HFFc6 (cell line): ENCODE results near the gene FYTTD1. TPM values are rescaled to one million over a fixed set of nuclear protein-coding genes. Genes with fewer than 3 reads are reported as not detected.

ENCODE experiments used
- DNase-seq: peaks from one replicate; pipeline ENCODE4 v3.0.0-alpha.2; 2018
- H3K27ac Mint-ChIP-seq: 2 replicates; pipeline ENCODE4 v1.8.0; 2020; ENCODE audit warnings: mild to moderate bottlenecking, mixed read lengths
- H3K27me3 Mint-ChIP-seq: 2 replicates; pipeline ENCODE4 v1.8.0; 2021; ENCODE audit warnings: mild to moderate bottlenecking, moderate library complexity, mixed read lengths; ENCODE audit not compliant: insufficient read depth
- H3K36me3 Mint-ChIP-seq: 2 replicates; pipeline ENCODE4 v1.8.0; 2021; ENCODE audit warnings: low read depth, mixed read lengths
- H3K4me1 Mint-ChIP-seq: 2 replicates; pipeline ENCODE4 v1.8.0; 2020; ENCODE audit warnings: low read depth, mixed read lengths
- H3K4me3 Mint-ChIP-seq: 2 replicates; pipeline ENCODE4 v1.8.0; 2020; ENCODE audit warnings: mild to moderate bottlenecking, moderate library complexity, mixed read lengths
- H3K9me3 Mint-ChIP-seq: 2 replicates; pipeline ENCODE4 v1.8.0; 2020; ENCODE audit warnings: mild to moderate bottlenecking, mixed read lengths
- total RNA-seq, 6 experiments: library from RNA; stranded (reverse); fragmentation: NEBNext Ultra II Directional; extraction: Animal tissue kit (Norgen Biotek cat#: 25700); gene quantifications; 2 replicates in 1 of 6; 3 replicates in 5 of 6; pipeline ENCODE4 v1.2.3, GENCODE V29; 2021
- TF ChIP-seq, protein P1 (sequence below): fragments of 200-600 bp; sonication (generic); IDR thresholded peaks from 2 replicates; pipeline ENCODE4 v1.5.0; 2021; ENCODE audit warnings: antibody characterized with exemption, mild to moderate bottlenecking

Gene FYTTD1
- total RNA-seq, 6 experiments from 2014 or later: 53.3 to 71.7 (median 60.9) TPM

DNA sequence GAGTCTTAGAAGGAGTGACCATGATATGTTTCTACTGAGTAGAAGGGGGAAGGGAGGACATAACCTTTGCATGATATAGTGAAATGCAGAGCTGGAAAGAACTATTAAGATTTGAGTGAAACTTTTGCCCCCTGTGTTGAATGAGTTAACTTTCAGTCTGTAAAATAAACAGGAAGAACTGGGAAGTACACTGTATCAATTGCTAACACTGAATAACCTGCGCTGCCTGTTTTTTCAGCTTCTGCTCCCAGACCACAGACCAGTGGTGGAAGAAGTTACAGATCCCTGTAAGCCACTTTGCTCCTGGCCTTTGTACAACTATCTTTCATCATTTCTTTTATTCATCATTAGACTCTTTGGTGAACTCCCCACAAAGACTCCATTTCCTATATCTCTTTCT lies 37.7 kb downstream of the FYTTD1 start:
- Mint-ChIP-seq H3K4me1 (peaks cover 11% of the 10 kb centered on the region), H3K27ac (no peak overlapping the region), H3K4me3 (no peak overlapping the region)

DNA sequence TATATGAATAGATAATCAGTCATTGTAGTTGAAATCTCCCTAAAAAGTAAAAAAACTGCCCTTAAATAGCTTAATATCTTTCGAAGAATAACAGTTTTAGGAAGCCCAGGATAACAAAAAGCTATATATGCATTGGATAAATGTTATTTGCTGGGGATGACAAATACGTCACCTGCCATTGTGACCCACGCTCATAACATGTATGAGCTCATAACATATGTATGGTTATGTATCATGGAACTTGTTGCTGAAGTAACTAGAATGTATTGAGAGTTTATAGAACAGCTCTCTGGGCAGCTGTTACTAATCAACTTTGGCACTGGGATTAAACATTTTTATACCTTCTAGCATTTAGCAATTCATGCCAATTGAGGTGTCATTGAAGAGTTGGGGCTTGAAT lies 39.6 kb downstream of the FYTTD1 start:
- peaks cover 28% of the 10 kb centered on the region for H3K4me1 Mint-ChIP-seq
- TF ChIP-seq, protein P1, sequence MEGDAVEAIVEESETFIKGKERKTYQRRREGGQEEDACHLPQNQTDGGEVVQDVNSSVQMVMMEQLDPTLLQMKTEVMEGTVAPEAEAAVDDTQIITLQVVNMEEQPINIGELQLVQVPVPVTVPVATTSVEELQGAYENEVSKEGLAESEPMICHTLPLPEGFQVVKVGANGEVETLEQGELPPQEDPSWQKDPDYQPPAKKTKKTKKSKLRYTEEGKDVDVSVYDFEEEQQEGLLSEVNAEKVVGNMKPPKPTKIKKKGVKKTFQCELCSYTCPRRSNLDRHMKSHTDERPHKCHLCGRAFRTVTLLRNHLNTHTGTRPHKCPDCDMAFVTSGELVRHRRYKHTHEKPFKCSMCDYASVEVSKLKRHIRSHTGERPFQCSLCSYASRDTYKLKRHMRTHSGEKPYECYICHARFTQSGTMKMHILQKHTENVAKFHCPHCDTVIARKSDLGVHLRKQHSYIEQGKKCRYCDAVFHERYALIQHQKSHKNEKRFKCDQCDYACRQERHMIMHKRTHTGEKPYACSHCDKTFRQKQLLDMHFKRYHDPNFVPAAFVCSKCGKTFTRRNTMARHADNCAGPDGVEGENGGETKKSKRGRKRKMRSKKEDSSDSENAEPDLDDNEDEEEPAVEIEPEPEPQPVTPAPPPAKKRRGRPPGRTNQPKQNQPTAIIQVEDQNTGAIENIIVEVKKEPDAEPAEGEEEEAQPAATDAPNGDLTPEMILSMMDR: no peak
- H3K4me3 Mint-ChIP-seq: no peak overlapping the region
- no peaks in the 10 kb centered on the region for H3K9me3 Mint-ChIP-seq
- H3K36me3 Mint-ChIP-seq: no peaks in the 10 kb centered on the region
- H3K27ac Mint-ChIP-seq: peak overlapping the region; percentile 49; the same call in 1 of the 2 replicates
- no peak for DNase-seq
- peaks cover 5% of the 10 kb centered on the region for H3K27me3 Mint-ChIP-seq

More for the DNA sequence above, 37.7 kb downstream of the FYTTD1 start:
- peaks cover 5% of the 10 kb centered on the region for H3K27me3 Mint-ChIP-seq
- peaks cover 5% of the 10 kb centered on the region; the same call in 1 of the 2 replicates for H3K36me3 Mint-ChIP-seq
- TF ChIP-seq, protein P1: no peak
- no peaks in the 10 kb centered on the region for H3K9me3 Mint-ChIP-seq
- DNase-seq: no peak

DNA sequence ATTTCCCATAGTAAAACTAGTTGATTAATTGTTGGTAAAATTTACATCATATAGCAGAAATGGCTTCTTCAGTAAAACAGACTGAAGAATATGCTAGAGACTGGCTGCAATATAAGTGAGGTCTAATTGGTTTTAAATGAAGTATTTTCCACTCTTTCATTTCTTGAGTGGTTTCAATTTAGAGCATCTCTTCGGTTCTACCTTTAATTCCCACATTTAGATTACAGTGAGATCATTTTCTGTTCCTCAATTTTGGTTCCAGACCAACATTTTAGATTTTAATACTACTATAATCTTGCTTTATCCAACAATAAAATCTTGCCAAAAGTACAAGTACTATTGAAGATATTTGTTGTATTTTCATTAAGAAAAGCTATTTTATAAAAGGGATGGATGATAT lies 40.4 kb downstream of the FYTTD1 start:
- H3K36me3 Mint-ChIP-seq: no peaks in the 10 kb centered on the region
- peak overlapping the region; percentile 95 for H3K27ac Mint-ChIP-seq
- peak overlapping the region; percentile 98 for H3K4me3 Mint-ChIP-seq
- no peak for DNase-seq
- TF ChIP-seq, protein P1: no peak
- H3K27me3 Mint-ChIP-seq: peaks cover 5% of the 10 kb centered on the region
- no peaks in the 10 kb centered on the region for H3K9me3 Mint-ChIP-seq
- H3K4me1 Mint-ChIP-seq: peaks cover 34% of the 10 kb centered on the region

DNA sequence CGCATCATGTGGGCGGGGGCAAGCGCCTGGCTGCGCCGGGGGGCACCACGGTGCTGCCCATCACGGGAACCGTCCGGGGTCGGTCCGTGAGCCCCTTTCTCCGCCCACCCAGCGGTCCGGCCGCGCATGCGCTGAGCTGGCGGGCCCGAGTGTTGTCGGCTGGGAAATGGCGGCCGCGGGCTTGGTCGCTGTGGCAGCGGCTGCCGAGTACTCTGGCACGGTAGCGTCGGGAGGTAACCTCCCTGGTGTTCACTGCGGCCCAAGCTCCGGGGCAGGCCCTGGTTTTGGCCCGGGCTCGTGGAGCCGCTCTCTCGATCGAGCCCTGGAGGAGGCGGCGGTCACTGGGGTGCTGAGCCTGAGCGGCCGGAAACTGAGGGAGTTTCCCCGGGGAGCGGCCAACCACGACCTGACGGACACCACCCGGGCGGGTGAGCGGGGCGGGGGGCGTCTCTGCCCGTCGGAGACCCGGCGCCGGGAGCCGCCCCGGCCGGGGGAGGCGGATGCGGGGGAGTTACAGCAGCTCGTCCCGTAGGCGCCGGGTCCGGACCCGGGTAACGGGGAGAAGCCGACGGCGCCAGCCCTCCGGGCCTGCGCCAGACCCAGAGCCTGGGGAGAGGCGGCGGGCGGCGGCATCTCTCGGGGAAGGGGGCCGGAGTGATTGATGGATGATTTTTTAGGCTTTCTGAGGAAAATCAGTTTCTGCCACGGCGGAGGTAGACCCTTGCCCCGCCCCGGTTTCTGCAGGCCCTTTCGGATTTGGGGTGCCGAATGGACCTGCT lies 41.6 kb downstream of the FYTTD1 start, which contains the start of gene LRCH3:
Gene LRCH3, plus strand, starts transcription at position 142 of the 779 bp plus-strand sequence. Its CDS starts 25 bp downstream, at position 167.
- TF ChIP-seq, protein P1: no peak
- Mint-ChIP-seq H3K9me3 (no peaks in the 10 kb centered on the region), H3K27ac (peak within 1 kb of the TSS; percentile 95), H3K4me1 (peaks cover 47% of the 10 kb centered on the region), H3K4me3 (peak within 1 kb of the TSS; percentile 98), H3K36me3 (no peaks in the 10 kb centered on the region), H3K27me3 (peaks cover 5% of the 10 kb centered on the region)
- peak; percentile 66 for DNase-seq

DNA sequence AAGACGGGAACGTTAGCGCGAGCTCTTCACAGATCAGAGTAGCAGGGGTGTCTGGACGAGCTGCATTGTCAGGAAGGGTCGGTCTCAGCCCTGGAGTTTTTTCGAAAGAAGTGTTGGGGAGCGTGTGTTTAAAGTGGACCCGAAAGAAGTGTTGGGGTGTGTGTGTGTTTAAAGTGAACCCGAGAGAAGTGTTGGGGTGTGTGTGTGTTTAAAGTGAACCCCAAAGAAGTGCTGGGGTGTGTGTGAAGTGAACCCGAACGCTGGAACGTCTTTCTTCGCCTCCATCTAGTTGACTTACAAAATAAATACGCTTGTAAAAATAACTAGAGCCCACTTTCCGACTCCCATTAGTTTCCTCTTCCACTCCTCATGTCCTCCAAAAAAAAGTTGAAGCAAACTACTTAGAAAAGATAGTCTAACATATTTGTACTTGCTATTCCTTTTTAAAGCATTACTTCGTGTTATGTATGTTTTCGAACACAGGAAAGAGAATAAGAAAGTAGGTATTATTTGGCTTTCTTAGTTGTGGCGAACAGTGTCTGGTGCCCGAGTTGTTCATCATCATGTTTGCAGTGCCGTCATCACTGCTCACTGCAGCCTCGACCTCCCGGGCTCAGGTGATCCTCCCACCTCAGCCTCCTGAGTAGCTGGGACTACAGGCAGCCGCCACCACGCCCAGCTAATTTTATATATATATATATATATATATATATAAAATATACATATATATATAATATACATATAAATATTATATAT lies 42.4 kb downstream of the FYTTD1 start:
- TF ChIP-seq, protein P1: no peak
- DNase-seq: no peak
- peak overlapping the region; percentile 95 for H3K27ac Mint-ChIP-seq
- no peaks in the 10 kb centered on the region for H3K36me3 Mint-ChIP-seq
- H3K4me3 Mint-ChIP-seq: peak overlapping the region; percentile 98
- H3K9me3 Mint-ChIP-seq: no peaks in the 10 kb centered on the region
- H3K4me1 Mint-ChIP-seq: peaks cover 50% of the 10 kb centered on the region
- peaks cover 5% of the 10 kb centered on the region for H3K27me3 Mint-ChIP-seq
